Chondrocyte (in vitro differentiated cells): Measurements from ENCODE around the gene NTN5. TPM values are rescaled to one million over a fixed set of nuclear protein-coding genes. Genes with fewer than 3 reads are reported as not detected.

Experiments
- DNase-seq: peaks from one replicate; pipeline ENCODE4 v3.0.0; 2021; ENCODE audit warnings: mixed read lengths, low spot score
- H3K27ac Mint-ChIP-seq: one replicate; pipeline ENCODE4 v1.8.0; 2021; ENCODE audit warnings: mild to moderate bottlenecking, moderate library complexity, mixed read lengths; ENCODE audit not compliant: unreplicated experiment
- H3K27me3 Mint-ChIP-seq: 2 replicates; pipeline ENCODE4 v1.8.0; 2021; ENCODE audit warnings: low read depth, mixed read lengths
- H3K36me3 Mint-ChIP-seq: 2 replicates; pipeline ENCODE4 v1.8.0; 2021; ENCODE audit warnings: low read depth, mixed read lengths
- H3K4me1 Mint-ChIP-seq: 2 replicates; pipeline ENCODE4 v1.8.0; 2021; ENCODE audit warnings: low read depth, mild to moderate bottlenecking, mixed read lengths
- H3K4me3 Mint-ChIP-seq: one replicate; pipeline ENCODE4 v1.8.0; 2021; ENCODE audit warnings: mild to moderate bottlenecking, moderate library complexity, mixed read lengths; ENCODE audit not compliant: unreplicated experiment
- H3K9me3 Mint-ChIP-seq: 2 replicates; pipeline ENCODE4 v1.8.0; 2021; ENCODE audit warnings: low read depth, mixed read lengths
- CTCF ChIP-seq: fragments of 200-600 bp; sonication (generic); IDR thresholded peaks from 2 replicates; pipeline ENCODE4 v1.5.0; 2021; ENCODE audit warnings: antibody characterized with exemption, mild to moderate bottlenecking, moderate library complexity
- total RNA-seq: library from RNA; stranded (reverse); gene quantifications from 3 replicates; pipeline ENCODE4 v1.2.1, GENCODE V29; 2021

NTN5 gene
- total RNA-seq, 1 donor from 2014 or later: 0.97 TPM

GRCh38 chr19:48654299-48655059 is 18.3 kb downstream of the NTN5 start:
- Mint-ChIP-seq H3K27ac (no peak overlapping the region), H3K4me1 (peaks cover 14% of the 10 kb centered on the region), H3K36me3 (peaks cover 2% of the 10 kb centered on the region), H3K4me3 (no peak overlapping the region), H3K27me3 (no peaks in the 10 kb centered on the region), H3K9me3 (peaks cover 3% of the 10 kb centered on the region)
- no peak for DNase-seq
- no peak for TF ChIP-seq CTCF

GRCh38 chr19:48651683-48652048 is 21.2 kb downstream of the NTN5 start:
- no peak overlapping the region for H3K4me3 Mint-ChIP-seq
- H3K9me3 Mint-ChIP-seq: peaks cover 3% of the 10 kb centered on the region
- H3K27me3 Mint-ChIP-seq: no peaks in the 10 kb centered on the region
- H3K4me1 Mint-ChIP-seq: peaks cover 19% of the 10 kb centered on the region
- no peak for TF ChIP-seq CTCF
- DNase-seq: no peak
- no peak overlapping the region for H3K27ac Mint-ChIP-seq
- peaks cover 2% of the 10 kb centered on the region for H3K36me3 Mint-ChIP-seq

- Mint-ChIP-seq H3K36me3 (peaks cover 2% of the 10 kb centered on the region), H3K9me3 (peaks cover 3% of the 10 kb centered on the region), H3K4me3 (no peak overlapping the region), H3K27me3 (no peaks in the 10 kb centered on the region), H3K27ac (no peak overlapping the region), H3K4me1 (peaks cover 21% of the 10 kb centered on the region)
- no peak for TF ChIP-seq CTCF
- DNase-seq: no peak
These were observed 21.7 kb downstream of the NTN5 start for GRCh38 chr19:48650974-48651682.

GRCh38 chr19:48648134-48648533 is 24.7 kb downstream of the NTN5 start:
- no peak for TF ChIP-seq CTCF
- Mint-ChIP-seq H3K4me1 (peaks cover 30% of the 10 kb centered on the region), H3K27ac (no peak overlapping the region), H3K36me3 (peaks cover 2% of the 10 kb centered on the region), H3K9me3 (peaks cover 3% of the 10 kb centered on the region), H3K4me3 (no peak overlapping the region), H3K27me3 (no peaks in the 10 kb centered on the region)
- no peak for DNase-seq

- no peaks in the 10 kb centered on the region for H3K27me3 Mint-ChIP-seq
- H3K27ac Mint-ChIP-seq: peak overlapping the region; percentile 22
- H3K4me3 Mint-ChIP-seq: peak overlapping the region; percentile 82
- H3K4me1 Mint-ChIP-seq: peaks cover 30% of the 10 kb centered on the region
- peaks cover 2% of the 10 kb centered on the region for H3K36me3 Mint-ChIP-seq
- DNase-seq: no peak
- TF ChIP-seq CTCF: no peak
- peaks cover 3% of the 10 kb centered on the region for H3K9me3 Mint-ChIP-seq
These were observed 26.0 kb downstream of the NTN5 start for GRCh38 chr19:48646722-48647216.
